Fibroblast of mammary gland (primary cell): ENCODE data around the gene BEAN1.

Source experiments
- DNase-seq: peaks from one replicate; pipeline ENCODE4 v3.0.0-alpha.2; 2010; ENCODE audit warnings: low read depth
- H3K4me3 ChIP-seq: 2 replicates; pipeline ENCODE4 v1.5.1; 2011; ENCODE audit warnings: low read depth, mild to moderate bottlenecking, low read length, moderate library complexity; ENCODE audit not compliant: control insufficient read depth
- TF ChIP-seq, protein P1 (sequence below): conservative IDR thresholded peaks from 2 replicates; pipeline ENCODE4 v1.5.1; 2011; ENCODE audit warnings: low read depth, low read length, inconsistent platforms; ENCODE audit not compliant: control insufficient read depth, insufficient read depth

Gene BEAN1

GRCh38 chr16:66434619-66435430, 7.7 kb downstream of the BEAN1 start:
- TF ChIP-seq, protein P1, sequence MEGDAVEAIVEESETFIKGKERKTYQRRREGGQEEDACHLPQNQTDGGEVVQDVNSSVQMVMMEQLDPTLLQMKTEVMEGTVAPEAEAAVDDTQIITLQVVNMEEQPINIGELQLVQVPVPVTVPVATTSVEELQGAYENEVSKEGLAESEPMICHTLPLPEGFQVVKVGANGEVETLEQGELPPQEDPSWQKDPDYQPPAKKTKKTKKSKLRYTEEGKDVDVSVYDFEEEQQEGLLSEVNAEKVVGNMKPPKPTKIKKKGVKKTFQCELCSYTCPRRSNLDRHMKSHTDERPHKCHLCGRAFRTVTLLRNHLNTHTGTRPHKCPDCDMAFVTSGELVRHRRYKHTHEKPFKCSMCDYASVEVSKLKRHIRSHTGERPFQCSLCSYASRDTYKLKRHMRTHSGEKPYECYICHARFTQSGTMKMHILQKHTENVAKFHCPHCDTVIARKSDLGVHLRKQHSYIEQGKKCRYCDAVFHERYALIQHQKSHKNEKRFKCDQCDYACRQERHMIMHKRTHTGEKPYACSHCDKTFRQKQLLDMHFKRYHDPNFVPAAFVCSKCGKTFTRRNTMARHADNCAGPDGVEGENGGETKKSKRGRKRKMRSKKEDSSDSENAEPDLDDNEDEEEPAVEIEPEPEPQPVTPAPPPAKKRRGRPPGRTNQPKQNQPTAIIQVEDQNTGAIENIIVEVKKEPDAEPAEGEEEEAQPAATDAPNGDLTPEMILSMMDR, result no peak
- no peak for DNase-seq

DNA sequence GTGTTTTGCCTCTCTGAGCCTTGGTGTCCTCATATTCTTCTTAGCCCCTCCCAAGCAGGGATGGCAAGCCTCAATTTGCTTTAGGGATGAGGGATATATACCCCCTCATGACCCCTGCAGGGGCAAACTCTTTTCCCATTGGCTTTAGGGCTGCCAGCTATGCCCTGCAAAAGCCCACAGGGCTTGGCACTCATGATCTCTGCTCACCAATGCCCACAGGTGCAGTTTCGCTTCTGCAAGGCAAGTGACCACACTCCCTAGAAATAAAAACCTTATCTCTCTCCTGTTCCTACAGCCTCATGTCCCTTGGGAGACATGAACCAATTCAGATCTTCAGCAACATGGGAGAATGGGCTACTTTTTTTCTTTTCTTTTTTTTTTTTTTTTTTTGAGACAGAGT, 8.8 kb downstream of the BEAN1 start:
- no peak for DNase-seq
- TF ChIP-seq, protein P1, result no peak
- no peak overlapping the region for H3K4me3 ChIP-seq

More at GRCh38 chr16:66434619-66435430, 7.7 kb downstream of the BEAN1 start:
- H3K4me3 ChIP-seq, result no peak overlapping the region

GRCh38 chr16:66437391-66437945, 10.4 kb downstream of the BEAN1 start:
- DNase-seq, result no peak
- no peak overlapping the region for H3K4me3 ChIP-seq
- TF ChIP-seq, protein P1, result no peak

DNA sequence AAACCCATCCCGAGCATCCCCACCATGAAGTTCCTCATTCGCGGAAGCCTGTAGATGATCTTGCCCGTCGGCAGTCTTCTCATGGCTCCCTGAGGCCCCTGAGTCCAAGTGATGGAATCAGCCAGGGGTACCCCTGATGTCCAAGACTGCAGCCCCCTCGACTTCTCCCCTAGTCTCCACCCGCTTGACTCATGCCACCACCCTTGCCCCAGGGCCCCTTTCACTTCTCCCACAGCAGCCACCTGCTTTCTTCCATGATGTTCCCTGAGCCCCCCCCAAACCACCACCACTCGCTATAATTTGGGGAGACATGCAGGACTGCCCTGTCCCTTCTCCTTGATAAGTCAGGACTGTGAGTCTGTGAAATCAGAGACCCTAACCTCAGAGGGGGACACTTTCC, 11.4 kb downstream of the BEAN1 start:
- no peak overlapping the region for H3K4me3 ChIP-seq
- no peak for DNase-seq
- TF ChIP-seq, protein P1, result no peak

DNA sequence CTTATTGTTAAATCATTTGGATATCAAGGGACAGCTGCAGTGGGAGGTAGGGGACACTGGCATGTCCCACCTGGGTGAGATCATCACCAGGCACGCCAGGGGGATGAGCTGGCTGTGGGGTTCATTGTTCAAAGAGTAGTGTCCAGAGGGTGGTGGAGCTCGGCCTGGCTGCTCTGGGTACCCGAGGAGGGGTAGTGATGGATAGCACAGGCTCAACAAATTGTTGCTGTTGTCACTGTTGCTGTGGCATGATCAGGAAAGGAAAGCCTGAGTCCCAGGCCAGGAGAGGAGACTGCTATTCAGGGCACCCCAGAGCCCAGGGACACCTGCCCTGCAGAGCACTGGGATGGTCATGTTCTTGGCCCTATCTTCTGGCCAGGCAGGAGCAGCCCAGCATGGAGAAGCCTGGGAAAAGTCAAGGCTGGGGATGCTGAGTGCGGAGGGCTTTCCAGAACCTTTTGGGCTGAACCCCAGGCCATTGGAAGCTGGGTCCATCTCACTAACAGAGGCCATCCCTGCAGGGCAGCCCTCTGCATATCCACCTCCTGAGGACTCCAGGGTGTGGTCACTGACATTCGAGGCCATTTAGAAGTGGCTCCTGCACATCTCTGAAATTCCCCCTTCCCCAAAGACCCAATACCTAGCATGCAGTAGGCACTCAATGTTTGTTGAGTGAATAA, 12.1 kb downstream of the BEAN1 start:
- no peak for DNase-seq
- H3K4me3 ChIP-seq, result no peak overlapping the region
- TF ChIP-seq, protein P1, result no peak

- no peak overlapping the region for H3K4me3 ChIP-seq
- DNase-seq, result no peak
- TF ChIP-seq, protein P1, result no peak
Observed at GRCh38 chr16:66440271-66440802, 13.2 kb downstream of the BEAN1 start.
